ENCODE results near the gene ZFP92.

DNA sequence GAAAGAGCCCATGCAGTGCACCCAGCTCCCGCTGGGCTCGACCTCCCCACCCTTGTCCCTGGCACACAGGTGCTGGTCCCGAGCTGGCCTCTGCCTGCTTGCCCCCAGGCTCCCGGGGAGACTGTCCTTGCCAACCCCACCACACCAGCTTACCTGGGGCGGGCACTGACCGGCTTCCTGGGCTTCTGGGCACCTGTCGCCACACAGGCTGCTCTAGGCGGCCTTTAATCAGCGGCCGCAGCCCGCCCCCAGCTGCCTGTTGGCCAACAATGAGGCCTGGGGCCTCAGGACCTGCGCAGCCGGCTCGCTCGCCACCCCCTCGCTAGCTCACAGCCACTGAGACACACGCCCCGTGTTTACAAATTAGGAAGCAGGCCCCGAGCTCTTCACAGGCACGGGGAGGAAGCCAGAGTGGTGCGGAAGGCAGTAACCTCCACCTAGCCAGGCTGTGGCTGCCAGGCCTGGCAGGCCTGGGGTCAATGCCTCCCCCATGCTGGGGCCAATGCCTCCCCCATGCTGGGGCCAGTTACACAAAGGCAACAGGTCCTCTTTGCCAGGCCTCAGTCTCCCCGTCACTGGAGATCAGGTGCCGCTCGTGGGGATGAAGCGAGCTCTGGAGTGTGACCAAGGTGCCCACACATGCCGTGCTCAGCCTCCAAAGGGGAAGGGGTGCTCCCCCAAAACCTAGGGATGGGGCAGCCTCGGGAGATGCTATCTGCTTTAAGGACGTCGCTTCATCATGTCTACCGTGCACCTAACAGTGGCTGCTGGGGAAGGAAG, 34.8 kb downstream of the ZFP92 start, which contains the start of gene TREX2:
- TF ChIP-seq EZH2 (IDR thresholded peaks at IDR 0.05; ENCODE audit: low read length), result no peak
- TF ChIP-seq, protein P1, sequence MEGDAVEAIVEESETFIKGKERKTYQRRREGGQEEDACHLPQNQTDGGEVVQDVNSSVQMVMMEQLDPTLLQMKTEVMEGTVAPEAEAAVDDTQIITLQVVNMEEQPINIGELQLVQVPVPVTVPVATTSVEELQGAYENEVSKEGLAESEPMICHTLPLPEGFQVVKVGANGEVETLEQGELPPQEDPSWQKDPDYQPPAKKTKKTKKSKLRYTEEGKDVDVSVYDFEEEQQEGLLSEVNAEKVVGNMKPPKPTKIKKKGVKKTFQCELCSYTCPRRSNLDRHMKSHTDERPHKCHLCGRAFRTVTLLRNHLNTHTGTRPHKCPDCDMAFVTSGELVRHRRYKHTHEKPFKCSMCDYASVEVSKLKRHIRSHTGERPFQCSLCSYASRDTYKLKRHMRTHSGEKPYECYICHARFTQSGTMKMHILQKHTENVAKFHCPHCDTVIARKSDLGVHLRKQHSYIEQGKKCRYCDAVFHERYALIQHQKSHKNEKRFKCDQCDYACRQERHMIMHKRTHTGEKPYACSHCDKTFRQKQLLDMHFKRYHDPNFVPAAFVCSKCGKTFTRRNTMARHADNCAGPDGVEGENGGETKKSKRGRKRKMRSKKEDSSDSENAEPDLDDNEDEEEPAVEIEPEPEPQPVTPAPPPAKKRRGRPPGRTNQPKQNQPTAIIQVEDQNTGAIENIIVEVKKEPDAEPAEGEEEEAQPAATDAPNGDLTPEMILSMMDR (optimal IDR thresholded peaks at IDR 0.05 in 1 of 3, IDR thresholded peaks at IDR 0.05 in 1 of 3, conservative IDR thresholded peaks at IDR 0.05 in 1 of 3; ENCODE audit: extremely low read depth in 1 of 3, insufficient read depth in 2 of 3, low read length in 3 of 3), result no peak

Data from keratinocyte (primary cell).